HEK293T (cell line): ENCODE results near the gene MOK.

Experiments used
- CTCF ChIA-PET: fragments of 350-600 bp; formaldehyde crosslinking; extraction: SDS; loops from one replicate; lab custom pipeline; 2021; ENCODE audit warnings: antibody characterized with exemption, inconsistent platforms; lab: Yijun Ruan, JAX
- POLR2A ChIA-PET: fragments of 350-600 bp; formaldehyde crosslinking; extraction: SDS; loops from one replicate; lab custom pipeline; 2020; ENCODE audit warnings: antibody characterized with exemption, inconsistent platforms; lab: Yijun Ruan, JAX
- DNase-seq: peaks from one replicate; pipeline ENCODE4 v3.0.0; 2012; ENCODE audit warnings: mixed read lengths; ENCODE audit errors: extremely low spot score
- ARNT ChIP-seq: fragments of 450-650 bp; IDR thresholded peaks from 2 replicates; pipeline ENCODE4 v1.6.1; 2017; ENCODE audit warnings: mild to moderate bottlenecking
- BHLHE40 ChIP-seq: fragments of 450-650 bp; IDR thresholded peaks from 2 replicates; pipeline ENCODE4 v1.6.1; 2016; ENCODE audit warnings: mild to moderate bottlenecking, moderate library complexity, borderline replicate concordance
- CTBP1 ChIP-seq: fragments of 450-650 bp; IDR thresholded peaks from 2 replicates; pipeline ENCODE4 v1.6.1; 2016; ENCODE audit warnings: borderline replicate concordance
- ELF4 ChIP-seq: fragments of 450-650 bp; IDR thresholded peaks from 2 replicates; pipeline ENCODE4 v1.6.1; 2017; ENCODE audit warnings: antibody characterized with exemption
- FOXA1 ChIP-seq: fragments of 450-650 bp; IDR thresholded peaks from 2 replicates; pipeline ENCODE4 v1.6.1; 2016; ENCODE audit warnings: mild to moderate bottlenecking
- FOXK2 ChIP-seq: fragments of 450-650 bp; IDR thresholded peaks from 2 replicates; pipeline ENCODE4 v1.6.1; 2016; ENCODE audit warnings: mild to moderate bottlenecking
- FOXM1 ChIP-seq: fragments of 450-650 bp; IDR thresholded peaks from 2 replicates; pipeline ENCODE4 v1.6.1; 2017; ENCODE audit warnings: mild to moderate bottlenecking, borderline replicate concordance
- HDGF ChIP-seq: fragments of 450-650 bp; IDR thresholded peaks from 2 replicates; pipeline ENCODE4 v1.6.1; 2017; ENCODE audit warnings: antibody characterized with exemption, borderline replicate concordance
- L3MBTL2 ChIP-seq: fragments of 450-650 bp; conservative IDR thresholded peaks from 2 replicates; pipeline ENCODE4 v1.6.1; 2016; ENCODE audit warnings: mild to moderate bottlenecking
- LEF1 ChIP-seq: fragments of 450-650 bp; IDR thresholded peaks from 2 replicates; pipeline ENCODE4 v1.6.1; 2017; ENCODE audit warnings: mild to moderate bottlenecking, borderline replicate concordance
- NFRKB ChIP-seq: fragments of 450-650 bp; IDR thresholded peaks from 2 replicates; pipeline ENCODE4 v1.6.1; 2016; ENCODE audit warnings: mild to moderate bottlenecking, moderate library complexity
- SP1 ChIP-seq: fragments of 450-650 bp; IDR thresholded peaks from 2 replicates; pipeline ENCODE4 v1.6.1; 2017
- SUZ12 ChIP-seq: fragments of 450-650 bp; IDR thresholded peaks from 2 replicates; pipeline ENCODE4 v1.6.1; 2016; ENCODE audit warnings: mild to moderate bottlenecking
- TARDBP ChIP-seq: fragments of 450-650 bp; IDR thresholded peaks from 2 replicates; pipeline ENCODE4 v1.6.1; 2016
- ZNF384 ChIP-seq: fragments of 450-650 bp; IDR thresholded peaks from 2 replicates; pipeline ENCODE4 v1.6.1; 2016
- TF ChIP-seq, protein P1 (sequence below): fragments of 450-650 bp; IDR thresholded peaks from 2 replicates; pipeline ENCODE4 v1.6.1; 2016

MOK gene

DNA sequence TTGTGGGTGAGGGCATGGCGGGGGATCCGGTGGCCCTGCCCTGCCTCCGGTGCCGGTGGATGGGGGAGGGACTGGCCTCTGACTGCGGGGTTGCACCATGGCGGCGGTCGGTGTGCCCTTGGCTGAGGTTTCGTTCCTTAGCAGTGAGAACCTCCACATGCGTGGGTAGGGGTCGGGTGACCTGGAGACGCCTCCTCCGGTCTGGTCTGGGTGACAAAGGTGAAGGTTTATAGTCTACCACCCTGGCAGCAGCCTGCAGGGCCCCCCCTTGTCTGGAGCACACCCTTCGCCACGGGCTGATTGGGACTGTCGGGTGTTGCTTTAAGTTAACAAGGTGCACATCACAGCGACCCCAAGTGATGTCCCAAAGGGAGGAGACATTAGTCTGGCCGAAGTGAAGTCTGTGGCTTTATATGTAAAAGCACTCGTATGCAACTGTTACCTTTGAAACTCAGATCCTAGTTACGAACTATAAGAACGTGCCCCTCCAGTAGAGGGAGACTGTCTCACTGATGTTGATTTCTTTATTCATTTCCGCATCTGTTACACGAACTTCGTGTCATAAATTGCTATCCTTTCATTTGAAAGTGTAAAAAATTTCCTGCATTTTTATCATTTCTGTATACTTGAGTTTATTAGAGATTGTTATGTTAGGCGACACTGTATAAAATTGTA is 90.8 kb downstream of the MOK start:
- no peak for DNase-seq
- CTCF ChIA-PET = interaction anchor here (1.6 kb wide), 1 partner anchor 101 kb away, joined by 6 read pairs; no protein-coding TSS in a partner anchor
- TF ChIP-seq LEF1 (no peak), SP1 (no peak), FOXA1 (no peak), ARNT (no peak), ZNF384 (no peak), TARDBP (no peak), L3MBTL2 (no peak), BHLHE40 (no peak), FOXK2 (no peak), SUZ12 (no peak), CTBP1 (no peak), ELF4 (no peak), HDGF (no peak)
- TF ChIP-seq, protein P1, sequence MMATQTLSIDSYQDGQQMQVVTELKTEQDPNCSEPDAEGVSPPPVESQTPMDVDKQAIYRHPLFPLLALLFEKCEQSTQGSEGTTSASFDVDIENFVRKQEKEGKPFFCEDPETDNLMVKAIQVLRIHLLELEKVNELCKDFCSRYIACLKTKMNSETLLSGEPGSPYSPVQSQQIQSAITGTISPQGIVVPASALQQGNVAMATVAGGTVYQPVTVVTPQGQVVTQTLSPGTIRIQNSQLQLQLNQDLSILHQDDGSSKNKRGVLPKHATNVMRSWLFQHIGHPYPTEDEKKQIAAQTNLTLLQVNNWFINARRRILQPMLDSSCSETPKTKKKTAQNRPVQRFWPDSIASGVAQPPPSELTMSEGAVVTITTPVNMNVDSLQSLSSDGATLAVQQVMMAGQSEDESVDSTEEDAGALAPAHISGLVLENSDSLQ = no peak
- POLR2A ChIA-PET = no interaction called here

DNA sequence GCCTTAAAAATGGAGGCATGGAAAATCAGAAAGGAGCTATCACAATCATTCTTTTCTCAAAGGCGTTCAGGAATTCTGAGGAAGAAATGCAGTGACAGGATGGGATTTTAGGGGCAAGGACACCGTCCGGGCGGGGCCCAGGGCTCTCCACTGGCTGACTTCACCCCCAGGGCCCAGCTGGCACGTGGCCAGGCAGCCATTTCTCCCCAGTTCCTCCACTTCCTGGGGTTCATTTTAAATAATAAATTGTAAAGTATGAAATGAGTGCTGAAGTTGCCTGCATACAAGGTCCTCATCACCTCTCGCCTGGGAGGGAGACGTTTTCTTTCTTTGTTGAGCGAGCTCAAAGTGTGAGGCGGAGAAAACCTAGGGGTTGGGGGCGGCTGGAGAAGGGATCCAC is 91.5 kb downstream of the MOK start:
- POLR2A ChIA-PET = interaction anchor here (1.4 kb wide), 1 partner anchor 75 kb away, joined by 3 read pairs; no protein-coding TSS in a partner anchor
- TF ChIP-seq LEF1 (no peak), L3MBTL2 (no peak), BHLHE40 (no peak), CTBP1 (no peak), HDGF (no peak), NFRKB (no peak), FOXM1 (no peak), ARNT (no peak), ELF4 (no peak), ZNF384 (no peak), TARDBP (no peak), FOXK2 (no peak), SP1 (no peak), FOXA1 (no peak)
- TF ChIP-seq, protein P1 = no peak
- DNase-seq = no peak
- CTCF ChIA-PET = interaction anchor here (0.6 to 0.7 kb wide), 2 partner anchors 27 to 122 kb away, joined by 3 to 5 read pairs; no protein-coding TSS in a partner anchor

DNA sequence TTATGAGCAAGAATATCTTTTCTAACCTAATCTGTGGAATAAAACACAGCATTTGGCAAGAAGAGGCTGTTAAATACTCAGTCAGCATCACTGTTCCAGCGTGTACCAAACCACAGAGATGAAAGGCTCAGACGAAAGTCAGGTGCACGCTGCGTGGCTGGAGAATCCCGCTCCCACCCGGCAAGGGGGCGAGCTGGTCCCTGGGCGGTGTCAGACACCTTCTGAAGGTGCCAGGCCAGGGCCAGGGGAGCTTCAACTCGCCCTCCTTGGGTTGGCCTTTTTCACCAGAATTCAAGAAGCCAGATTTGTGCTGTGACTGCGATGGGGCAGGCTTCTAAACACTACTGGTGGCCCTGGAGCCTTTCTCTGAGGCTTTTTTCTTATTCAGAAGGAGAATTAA is 92.1 kb downstream of the MOK start:
- no peak for DNase-seq
- ChIA-PET CTCF (interaction anchor here (0.6 to 0.7 kb wide), 2 partner anchors 27 to 121 kb away, joined by 3 to 5 read pairs; no protein-coding TSS in a partner anchor), POLR2A (interaction anchor here (1.4 kb wide), 1 partner anchor 74 kb away, joined by 3 read pairs; no protein-coding TSS in a partner anchor)
- TF ChIP-seq ARNT (no peak), L3MBTL2 (no peak), FOXM1 (no peak), HDGF (no peak), BHLHE40 (no peak), ZNF384 (no peak), TARDBP (no peak), SUZ12 (no peak), NFRKB (no peak), FOXK2 (no peak)
- TF ChIP-seq, protein P1 = no peak

DNA sequence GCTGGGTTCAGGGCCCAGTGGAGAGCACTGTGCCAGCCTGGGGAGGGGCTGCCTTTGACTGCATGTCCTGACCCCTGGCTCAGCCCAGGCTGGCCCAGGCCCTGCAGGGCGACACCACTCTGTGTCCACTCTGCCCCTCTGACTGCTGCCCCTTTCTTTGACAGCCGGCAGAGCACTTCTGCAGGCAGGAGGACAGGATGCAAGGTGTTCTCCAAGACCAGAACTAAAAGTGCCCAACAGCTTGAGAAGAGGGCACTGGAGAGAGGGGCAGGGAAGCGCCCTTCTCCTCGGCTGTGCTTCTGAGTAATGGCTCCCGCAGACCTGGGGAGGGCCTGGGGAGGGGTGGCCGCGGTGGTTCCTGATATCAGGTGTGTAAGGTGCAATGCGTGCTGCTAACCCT is 92.6 kb downstream of the MOK start:
- POLR2A ChIA-PET = interaction anchor here (1.4 kb wide), 1 partner anchor 74 kb away, joined by 3 read pairs; no protein-coding TSS in a partner anchor
- no peak for TF ChIP-seq L3MBTL2
- no peak for TF ChIP-seq CTBP1
- TF ChIP-seq, protein P1 = no peak
- no peak for TF ChIP-seq SP1
- TF ChIP-seq HDGF = no peak
- no peak for TF ChIP-seq FOXK2
- no peak for TF ChIP-seq ZNF384
- TF ChIP-seq BHLHE40 = no peak
- no peak for TF ChIP-seq LEF1
- no peak for TF ChIP-seq FOXA1
- no peak for TF ChIP-seq ELF4
- TF ChIP-seq NFRKB = no peak
- no peak for TF ChIP-seq FOXM1
- CTCF ChIA-PET = no interaction called here
- no peak for DNase-seq

DNA sequence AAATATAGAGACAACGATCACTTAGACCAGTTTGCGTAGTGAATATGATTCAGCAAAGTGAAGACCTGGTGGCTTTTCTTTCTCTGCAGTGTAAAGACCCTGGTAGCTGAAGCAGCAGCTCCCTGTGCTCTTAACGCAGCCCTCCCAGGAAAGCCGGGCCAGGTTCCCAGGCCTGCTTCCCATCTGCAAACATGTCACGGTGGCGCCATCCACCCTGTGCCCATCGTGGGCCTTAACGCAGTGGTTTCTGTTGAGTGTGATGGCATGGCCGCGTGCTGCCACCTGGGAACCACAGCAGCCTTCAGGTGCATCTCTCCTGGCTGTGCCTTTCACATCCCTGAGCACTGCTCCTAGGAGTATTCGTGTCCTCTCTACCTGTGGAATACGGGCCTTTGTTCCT is 93.7 kb downstream of the MOK start:
- ChIA-PET CTCF (no interaction called here), POLR2A (no interaction called here)
- TF ChIP-seq FOXK2 (no peak), CTBP1 (no peak), ELF4 (no peak), SP1 (no peak), ZNF384 (no peak), BHLHE40 (no peak), L3MBTL2 (no peak), HDGF (no peak), TARDBP (no peak)
- TF ChIP-seq, protein P1 = no peak
- DNase-seq = no peak
